Measurements from ENCODE around the gene IKBIP. TPM values are rescaled to one million over a fixed set of nuclear protein-coding genes. Genes with fewer than 3 reads are reported as not detected.

Gene IKBIP
- total and polyA plus RNA-seq, 4 donors = 14.9 to 26.6 (median 15.5) TPM

GRCh38 chr12:98591209-98591608 lies 53.4 kb downstream of the IKBIP start:
- H3K4me1 ChIP-seq (ENCODE audit: control insufficient read depth in 5 of 5, insufficient read depth in 5 of 5, low read length in 5 of 5) = peaks cover 0 to 12% (median 3%) of the 10 kb centered on the region in 5 donors
- ATAC-seq (ENCODE audit: insufficient read depth, low FRiP score) (no peak), DNase-seq (peak in 1 of 3 donors; percentile 16)
- no peaks in the 10 kb centered on the region for H3K9me3 ChIP-seq (ENCODE audit: control insufficient read depth in 4 of 4, insufficient read depth in 3 of 4, low read length in 3 of 4)
- no peak overlapping the region for H3K27ac ChIP-seq (ENCODE audit: low read depth in 1 of 2, low read length in 1 of 2)
- WGBS, 2 donors = 83 to 85% methylated on average over 4 of the region's 4 CpGs
- no peaks in the 10 kb centered on the region for H3K27me3 ChIP-seq (ENCODE audit: control insufficient read depth in 3 of 3, insufficient read depth in 3 of 3, low read length in 2 of 3)
- TF ChIP-seq CTCF (IDR thresholded peaks at IDR 0.05; ENCODE audit: control extremely low read depth, extremely low read depth) = no peak
- H3K9ac ChIP-seq (ENCODE audit: insufficient read depth in 1 of 2, low read length in 2 of 2) = no peak overlapping the region
- peaks cover 0 to 11% (median under 1%) of the 10 kb centered on the region in 4 donors for H3K36me3 ChIP-seq (ENCODE audit: control insufficient read depth in 4 of 4, insufficient read depth in 4 of 4, low read length in 4 of 4)
- no peak overlapping the region for H3K4me3 ChIP-seq

- no peaks in the 10 kb centered on the region for H3K27me3 ChIP-seq (ENCODE audit: control insufficient read depth in 3 of 3, insufficient read depth in 3 of 3, low read length in 2 of 3)
Observed at GRCh38 chr12:98587084-98587483, 57.5 kb downstream of the IKBIP start.

GRCh38 chr12:98582093-98582492 lies 62.5 kb downstream of the IKBIP start:
- DNase-seq (no peak), ATAC-seq (ENCODE audit: insufficient read depth, low FRiP score) (no peak)
- Histone ChIP-seq H3K36me3 (ENCODE audit: control insufficient read depth in 4 of 4, insufficient read depth in 4 of 4, low read length in 4 of 4) (no peaks in the 10 kb centered on the region), H3K9ac (ENCODE audit: insufficient read depth in 1 of 2, low read length in 2 of 2) (no peak overlapping the region), H3K9me3 (ENCODE audit: control insufficient read depth in 4 of 4, insufficient read depth in 3 of 4, low read length in 3 of 4) (no peaks in the 10 kb centered on the region), H3K4me3 (no peak overlapping the region), H3K4me1 (ENCODE audit: control insufficient read depth in 5 of 5, insufficient read depth in 5 of 5, low read length in 5 of 5) (no peaks in the 10 kb centered on the region), H3K27ac (ENCODE audit: low read depth in 1 of 2, low read length in 1 of 2) (no peak overlapping the region), H3K27me3 (ENCODE audit: control insufficient read depth in 3 of 3, insufficient read depth in 3 of 3, low read length in 2 of 3) (no peaks in the 10 kb centered on the region)
- WGBS, 2 donors = 88 to 93% methylated on average over 6 of the region's 6 CpGs
- no peak for TF ChIP-seq CTCF (IDR thresholded peaks at IDR 0.05; ENCODE audit: control extremely low read depth, extremely low read depth)

More at GRCh38 chr12:98587084-98587483, 57.5 kb downstream of the IKBIP start:
- no peaks in the 10 kb centered on the region for H3K36me3 ChIP-seq (ENCODE audit: control insufficient read depth in 4 of 4, insufficient read depth in 4 of 4, low read length in 4 of 4)
- no peak overlapping the region for H3K27ac ChIP-seq (ENCODE audit: low read depth in 1 of 2, low read length in 1 of 2)
- H3K9ac ChIP-seq (ENCODE audit: insufficient read depth in 1 of 2, low read length in 2 of 2) = no peak overlapping the region
- DNase-seq = no peak
- TF ChIP-seq CTCF (IDR thresholded peaks at IDR 0.05; ENCODE audit: control extremely low read depth, extremely low read depth) = no peak
- no peak for ATAC-seq (ENCODE audit: insufficient read depth, low FRiP score)
- H3K4me1 ChIP-seq (ENCODE audit: control insufficient read depth in 5 of 5, insufficient read depth in 5 of 5, low read length in 5 of 5) = no peaks in the 10 kb centered on the region
- H3K9me3 ChIP-seq (ENCODE audit: control insufficient read depth in 4 of 4, insufficient read depth in 3 of 4, low read length in 3 of 4) = no peaks in the 10 kb centered on the region
- 77 to 91% methylated on average over 5 of the region's 5 CpGs for WGBS, 2 donors
- no peak overlapping the region for H3K4me3 ChIP-seq

GRCh38 chr12:98581101-98581500 lies 63.5 kb downstream of the IKBIP start:
- ATAC-seq (ENCODE audit: insufficient read depth, low FRiP score) = no peak
- WGBS, 2 donors = 80 to 93% methylated on average over 1 of the region's 1 CpG

More at GRCh38 chr12:98581101-98581500, 63.5 kb downstream of the IKBIP start:
- Histone ChIP-seq H3K27me3 (ENCODE audit: control insufficient read depth in 3 of 3, insufficient read depth in 3 of 3, low read length in 2 of 3) (no peaks in the 10 kb centered on the region), H3K4me3 (no peak overlapping the region), H3K9me3 (ENCODE audit: control insufficient read depth in 4 of 4, insufficient read depth in 3 of 4, low read length in 3 of 4) (no peaks in the 10 kb centered on the region), H3K27ac (ENCODE audit: low read depth in 1 of 2, low read length in 1 of 2) (no peak overlapping the region), H3K9ac (ENCODE audit: insufficient read depth in 1 of 2, low read length in 2 of 2) (no peak overlapping the region), H3K36me3 (ENCODE audit: control insufficient read depth in 4 of 4, insufficient read depth in 4 of 4, low read length in 4 of 4) (no peaks in the 10 kb centered on the region), H3K4me1 (ENCODE audit: control insufficient read depth in 5 of 5, insufficient read depth in 5 of 5, low read length in 5 of 5) (no peaks in the 10 kb centered on the region)
- no peak for TF ChIP-seq CTCF (IDR thresholded peaks at IDR 0.05; ENCODE audit: control extremely low read depth, extremely low read depth)
- no peak for DNase-seq

Measured in lung (tissue), 12 donors.